ENCODE data around the gene SPG7. TPM values are rescaled to one million over a fixed set of nuclear protein-coding genes. Genes with fewer than 3 reads are reported as not detected.
"Not testable (repeated sequence)": the region's sequence is repeated elsewhere in the genome, so short reads cannot be mapped to it uniquely, and the experiment has no call there.

The SPG7 gene
- total RNA-seq: 10 to 100 TPM; 64.1 to 65.2 TPM
- long read RNA-seq, donor 1, full-length matches to known transcripts: 15 of 28 reads
- long read RNA-seq, donor 1, partial matches to known transcripts: 8 of 28 reads
- long read RNA-seq, donor 1, other reads (novel, unspliced or antisense): 5 of 28 reads
- long read RNA-seq, donor 2, transcript SPG7-268 (17 exons, 3,359 nt): major isoform, 6 of 40 reads
- long read RNA-seq, donor 2, partial matches to known transcripts: 13 of 40 reads
- long read RNA-seq, donor 2, other reads (novel, unspliced or antisense): 5 of 40 reads

- DNase-seq (ENCODE audit: low spot score): peak; percentile 95
- intact Hi-C loops (cut with DNase I): loop anchor here (10.0 kb wide), 2 partner anchors 163 to 263 kb away; no protein-coding TSS in a partner anchor
Observed at GRCh38 chr16:89507834-89508590, at the start of gene SPG7. Gene SPG7, plus strand, starts transcription at chr16:89508403. Its CDS starts 15 bp downstream, at chr16:89508418.

GRCh38 chr16:89458551-89458950 is 49.7 kb upstream of the SPG7 start:
- no peak for DNase-seq (ENCODE audit: low spot score)
- intact Hi-C loops (cut with DNase I): no loop called here

GRCh38 chr16:89458967-89459366 is 49.2 kb upstream of the SPG7 start:
- intact Hi-C loops (cut with DNase I): no loop called here
- no peak for DNase-seq (ENCODE audit: low spot score)

GRCh38 chr16:89460556-89460955 is 47.6 kb upstream of the SPG7 start:
- intact Hi-C loops (cut with DNase I): no loop called here
- no peak for DNase-seq (ENCODE audit: low spot score)

- DNase-seq (ENCODE audit: low spot score); intact Hi-C loops (cut with DNase I): not testable (repeated sequence)
Observed at GRCh38 chr16:89461890-89462289, 46.3 kb upstream of the SPG7 start.

- intact Hi-C loops (cut with DNase I); DNase-seq (ENCODE audit: low spot score): not testable (repeated sequence)
Observed at GRCh38 chr16:89462639-89463038, 45.6 kb upstream of the SPG7 start.

GRCh38 chr16:89463312-89463711 is 44.9 kb upstream of the SPG7 start:
- DNase-seq (ENCODE audit: low spot score); intact Hi-C loops (cut with DNase I): not testable (repeated sequence)

GRCh38 chr16:89466920-89467319 is 41.3 kb upstream of the SPG7 start:
- DNase-seq (ENCODE audit: low spot score): peak; percentile 42
- intact Hi-C loops (cut with DNase I): no loop called here

- intact Hi-C loops (cut with DNase I): no loop called here
- no peak for DNase-seq (ENCODE audit: low spot score)
Observed at GRCh38 chr16:89467382-89467781, 40.8 kb upstream of the SPG7 start.

GRCh38 chr16:89472711-89473075 is 35.5 kb upstream of the SPG7 start:
- intact Hi-C loops (cut with DNase I): no loop called here
- no peak for DNase-seq (ENCODE audit: low spot score)

GRCh38 chr16:89473136-89473712 is 35.0 kb upstream of the SPG7 start:
- peak; percentile 51 for DNase-seq (ENCODE audit: low spot score)
- intact Hi-C loops (cut with DNase I): no loop called here

- DNase-seq (ENCODE audit: low spot score): peak; percentile 10
- intact Hi-C loops (cut with DNase I): no loop called here
Observed at GRCh38 chr16:89473791-89474414, 34.3 kb upstream of the SPG7 start.

- intact Hi-C loops (cut with DNase I): no loop called here
Observed at GRCh38 chr16:89475144-89475543, 33.1 kb upstream of the SPG7 start.

GRCh38 chr16:89476379-89476778 is 31.8 kb upstream of the SPG7 start:
- no peak for DNase-seq (ENCODE audit: low spot score)
- intact Hi-C loops (cut with DNase I): no loop called here

More at GRCh38 chr16:89475144-89475543, 33.1 kb upstream of the SPG7 start:
- DNase-seq (ENCODE audit: low spot score): no peak

GRCh38 chr16:89476811-89477261 is 31.4 kb upstream of the SPG7 start:
- DNase-seq (ENCODE audit: low spot score): no peak
- intact Hi-C loops (cut with DNase I): no loop called here

GRCh38 chr16:89478576-89479221 is 29.5 kb upstream of the SPG7 start:
- intact Hi-C loops (cut with DNase I): no loop called here
- no peak for DNase-seq (ENCODE audit: low spot score)

GRCh38 chr16:89481356-89481955 is 26.7 kb upstream of the SPG7 start:
- DNase-seq (ENCODE audit: low spot score): no peak
- intact Hi-C loops (cut with DNase I): loop anchor here in 1 of 2 donors (10.0 kb wide), 1 partner anchor 77 kb away; no protein-coding TSS in a partner anchor

- intact Hi-C loops (cut with DNase I): loop anchor here in 1 of 2 donors (10.0 kb wide), 1 partner anchor 77 kb away; no protein-coding TSS in a partner anchor
- DNase-seq (ENCODE audit: low spot score): no peak
Observed at GRCh38 chr16:89482150-89482816, 25.9 kb upstream of the SPG7 start.
